Small intestine (tissue), 7 donors: Measurements from ENCODE around the gene SYTL5. TPM values are rescaled to one million over a fixed set of nuclear protein-coding genes. Genes with fewer than 3 reads are reported as not detected.

ENCODE experiments used
- DNase-seq, 2 donors: peaks; one replicate each; pipeline versions ENCODE4 v3.0.0 to v3.0.0-alpha.2; 2013
- FAIRE-seq: peaks from 2 replicates; lab custom pipeline; 2012; peaks lifted over from hg19 to GRCh38; lab: Jason Lieb, UNC
- H3K27ac ChIP-seq, 3 donors: one replicate each; pipeline ENCODE4 v1.5.1; 2013; ENCODE audit warnings: low read length in 2 of 3, mild to moderate bottlenecking in 2 of 3, control low read depth in 1 of 3, inconsistent platforms in 1 of 3, low read depth in 1 of 3, moderate library complexity in 1 of 3
- H3K27me3 ChIP-seq, 3 donors: one replicate each; pipeline ENCODE4 v1.6.1; 2013; ENCODE audit warnings: low read length in 3 of 3, inconsistent platforms in 1 of 3; ENCODE audit not compliant: control insufficient read depth in 3 of 3, insufficient read depth in 3 of 3
- H3K36me3 ChIP-seq, 3 donors: one replicate each; pipeline ENCODE4 v1.6.1; 2013; ENCODE audit warnings: low read length in 3 of 3, inconsistent platforms in 1 of 3, low read depth in 1 of 3, mild to moderate bottlenecking in 1 of 3, moderate library complexity in 1 of 3; ENCODE audit not compliant: control insufficient read depth in 3 of 3, insufficient read depth in 2 of 3
- H3K4me1 ChIP-seq, 3 donors: one replicate each; pipeline ENCODE4 v1.6.1; 2013; ENCODE audit warnings: low read length in 2 of 3, inconsistent platforms in 1 of 3, low read depth in 1 of 3, mild to moderate bottlenecking in 1 of 3, moderate library complexity in 1 of 3; ENCODE audit not compliant: control insufficient read depth in 3 of 3, insufficient read depth in 2 of 3
- H3K4me3 ChIP-seq, 3 donors: one replicate each; pipeline ENCODE4 v1.5.1; 2013; ENCODE audit warnings: low read length in 3 of 3, control low read depth in 1 of 3, inconsistent platforms in 1 of 3, low read depth in 1 of 3, mild to moderate bottlenecking in 1 of 3, moderate library complexity in 1 of 3
- H3K9me3 ChIP-seq, 2 donors: one replicate each; pipeline ENCODE4 v1.6.1; 2013; ENCODE audit warnings: low read depth in 1 of 2, low read length in 1 of 2; ENCODE audit not compliant: control insufficient read depth in 2 of 2, insufficient read depth in 1 of 2
- WGBS, 3 donors: extraction: QIAGEN DNeasy Blood & Tissue Kit; methylation state at CpG; one replicate each; pipeline ENCODE4 v1.1.7; 2013; 5-methylcytosine and 5-hydroxymethylcytosine counted together
- polyA plus RNA-seq, 4 donors: library from polyadenylated mRNA; stranded (reverse) in 3 of 4; unstranded in 1 of 4; fragments of 200-250 nt in 3 of 4; fragments of 120-200 nt in 1 of 4; gene quantifications; one replicate each; pipeline versions ENCODE4 v1.2.1 to v1.2.3, GENCODE V29; 2013
- donor health status: healthy with polysubstance abuse.
- donor health status: control.
- donor health status: control.
- donor health status: Bipolar disorder and iron deficiency.
- donor health status: healthy.

Gene SYTL5
- polyA plus RNA-seq, 4 donors, result 0.76 to 4.9 (median 3.5) TPM

DNA sequence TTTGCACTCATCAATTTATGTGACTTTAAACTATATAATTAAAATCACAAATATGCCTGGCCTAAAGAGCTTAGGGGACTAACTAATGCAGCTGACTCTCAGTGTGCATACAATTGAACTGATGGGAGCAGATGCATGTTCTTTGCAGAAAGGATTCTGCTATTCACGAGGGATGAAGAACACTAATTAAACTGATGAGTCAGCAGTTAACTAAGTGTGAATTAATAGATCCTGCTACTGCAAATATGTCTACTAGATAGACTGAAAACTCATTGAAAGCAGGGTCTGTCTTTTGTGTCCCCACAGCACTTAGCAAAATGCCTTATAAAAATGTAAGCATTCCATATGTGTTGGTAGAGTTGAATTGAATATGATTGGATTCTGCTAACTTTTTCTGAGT lies 110.4 kb downstream of the SYTL5 start:
- H3K36me3 ChIP-seq, result no peaks in the 10 kb centered on the region
- 56 to 76% (median 61%) methylated on average over 1 of the region's 1 CpG for WGBS, 3 donors
- no peak overlapping the region for H3K4me3 ChIP-seq
- no peaks in the 10 kb centered on the region for H3K4me1 ChIP-seq
- no peak for FAIRE-seq
- no peak overlapping the region for H3K27ac ChIP-seq
- DNase-seq, result no peak
- no peaks in the 10 kb centered on the region for H3K27me3 ChIP-seq
- H3K9me3 ChIP-seq, result no peaks in the 10 kb centered on the region

DNA sequence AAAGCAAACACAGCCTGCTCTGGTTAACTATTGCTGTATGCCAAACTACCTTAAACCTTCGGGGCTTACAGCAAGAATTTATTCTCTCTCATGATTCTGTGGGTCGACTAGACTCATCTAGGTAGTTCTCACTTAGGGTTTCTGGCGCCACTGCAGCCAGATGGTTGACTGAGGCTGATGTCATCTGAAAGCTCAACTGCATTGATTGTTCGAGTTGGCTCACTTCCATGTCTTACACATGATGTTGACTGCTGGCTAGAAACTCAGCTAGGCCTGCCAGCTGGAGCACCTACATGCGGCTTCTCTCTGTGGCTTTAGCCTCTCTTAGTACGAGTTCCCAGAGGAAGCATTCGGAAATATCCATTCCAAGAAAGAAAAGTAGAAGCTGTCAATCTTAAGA lies 111.1 kb downstream of the SYTL5 start:
- WGBS, 3 donors, result 68 to 79% (median 76%) methylated on average over 7 of the region's 7 CpGs

DNA sequence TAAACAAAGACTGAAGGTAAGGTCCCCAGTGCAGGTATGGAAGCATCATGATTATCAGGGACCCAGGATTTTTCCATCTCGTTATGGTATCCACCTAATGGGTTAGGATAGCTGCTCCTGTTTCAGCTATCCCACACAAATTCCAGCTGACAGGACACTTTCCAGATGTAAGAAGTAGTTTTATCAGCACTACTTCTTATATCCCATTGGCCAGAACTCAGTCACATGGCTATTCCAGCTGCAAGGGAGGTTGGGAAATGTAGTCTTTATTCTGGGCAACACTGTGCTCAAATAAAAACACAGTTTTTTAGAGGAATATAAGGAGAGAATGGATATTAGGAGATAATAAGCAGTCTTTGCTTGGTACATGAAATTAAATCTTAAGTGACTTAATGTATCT lies 117.6 kb downstream of the SYTL5 start:
- H3K4me1 ChIP-seq, result no peaks in the 10 kb centered on the region
- no peak for FAIRE-seq
- no peaks in the 10 kb centered on the region for H3K36me3 ChIP-seq
- DNase-seq, result no peak
- no peak overlapping the region for H3K27ac ChIP-seq
- no peaks in the 10 kb centered on the region for H3K27me3 ChIP-seq
- H3K4me3 ChIP-seq, result no peak overlapping the region
- no peaks in the 10 kb centered on the region for H3K9me3 ChIP-seq
- 60 to 68% (median 68%) methylated on average over 1 of the region's 1 CpG for WGBS, 3 donors

More for the DNA sequence above, 111.1 kb downstream of the SYTL5 start:
- Histone ChIP-seq H3K4me3 (no peak overlapping the region), H3K9me3 (no peaks in the 10 kb centered on the region), H3K36me3 (no peaks in the 10 kb centered on the region), H3K4me1 (no peaks in the 10 kb centered on the region), H3K27ac (no peak overlapping the region), H3K27me3 (no peaks in the 10 kb centered on the region)
- DNase-seq, result peak in 1 of 2 donors; percentile 14
- no peak for FAIRE-seq

DNA sequence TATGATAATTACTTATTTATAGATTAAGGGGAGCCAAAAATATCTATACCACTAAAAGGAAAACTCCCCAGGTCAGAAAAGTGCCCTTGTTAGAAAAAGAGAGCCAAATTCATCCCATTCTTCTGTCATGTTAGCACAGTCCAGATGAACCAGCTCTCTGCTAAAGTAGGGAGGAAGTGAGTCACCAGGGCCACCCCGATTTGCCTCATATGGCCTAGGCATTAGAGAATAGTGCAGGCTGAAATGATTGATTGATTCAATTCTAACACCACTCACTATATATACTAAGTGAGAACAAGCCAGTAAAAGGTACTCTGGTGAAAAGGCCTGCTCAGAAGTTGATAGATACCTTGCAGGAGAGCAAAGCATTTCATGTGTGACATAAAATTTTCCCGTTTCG lies 119.8 kb downstream of the SYTL5 start:
- Histone ChIP-seq H3K4me3 (no peak overlapping the region), H3K27me3 (no peaks in the 10 kb centered on the region), H3K9me3 (no peaks in the 10 kb centered on the region), H3K36me3 (no peaks in the 10 kb centered on the region), H3K27ac (no peak overlapping the region), H3K4me1 (no peaks in the 10 kb centered on the region)
- WGBS, 3 donors, result 72 to 93% (median 79%) methylated on average over 3 of the region's 3 CpGs
- DNase-seq, result no peak
- FAIRE-seq, result no peak

DNA sequence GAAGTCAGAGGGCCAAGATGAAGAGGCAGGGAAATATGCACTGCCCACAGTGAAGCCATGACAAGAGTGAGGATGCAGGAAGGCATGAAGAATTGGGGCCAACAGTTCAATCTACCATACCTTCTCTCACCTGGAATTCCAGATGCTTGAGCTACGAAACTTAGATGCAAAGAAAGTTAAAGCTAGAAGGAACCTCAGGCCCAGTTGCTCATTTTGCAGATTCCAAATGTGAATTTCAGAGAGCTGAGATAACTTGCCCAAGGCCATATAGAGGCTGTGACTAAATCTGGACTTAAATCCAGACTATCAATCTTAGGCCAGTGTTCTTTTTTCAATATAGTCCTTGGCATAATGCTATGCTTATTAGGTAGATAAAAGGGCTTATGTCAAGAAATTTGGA lies 121.6 kb downstream of the SYTL5 start:
- Histone ChIP-seq H3K4me1 (no peaks in the 10 kb centered on the region), H3K4me3 (no peak overlapping the region), H3K27ac (no peak overlapping the region), H3K27me3 (no peaks in the 10 kb centered on the region), H3K36me3 (no peaks in the 10 kb centered on the region), H3K9me3 (no peaks in the 10 kb centered on the region)
- 52 to 92% (median 86%) methylated on average over 1 of the region's 1 CpG for whole genome bisulfite sequencing, 3 donors
- FAIRE-seq (no peak), DNase-seq (no peak)

DNA sequence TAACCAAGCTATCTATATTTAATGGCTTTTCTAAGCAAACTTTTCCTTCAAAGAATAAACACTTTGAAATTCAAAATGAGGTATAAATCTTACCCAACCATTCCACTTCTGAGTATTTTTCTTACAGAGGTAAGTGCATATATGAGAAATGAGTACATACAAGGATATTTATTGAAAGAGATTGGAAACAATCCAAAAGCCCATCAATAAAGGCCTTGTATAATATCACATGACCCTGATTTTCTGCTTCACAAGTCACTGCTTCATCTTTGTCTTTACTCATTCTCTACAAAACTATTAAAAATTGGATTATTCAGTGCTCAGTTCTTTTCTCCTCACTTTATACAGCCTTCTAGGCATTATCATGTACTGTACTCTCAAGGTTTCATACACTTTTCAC lies 123.0 kb downstream of the SYTL5 start:
- H3K9me3 ChIP-seq, result no peaks in the 10 kb centered on the region
- FAIRE-seq (no peak), DNase-seq (no peak)
- H3K4me1 ChIP-seq, result no peaks in the 10 kb centered on the region
- no peak overlapping the region for H3K27ac ChIP-seq
- H3K27me3 ChIP-seq, result no peaks in the 10 kb centered on the region
- no peaks in the 10 kb centered on the region for H3K36me3 ChIP-seq
- H3K4me3 ChIP-seq, result no peak overlapping the region

DNA sequence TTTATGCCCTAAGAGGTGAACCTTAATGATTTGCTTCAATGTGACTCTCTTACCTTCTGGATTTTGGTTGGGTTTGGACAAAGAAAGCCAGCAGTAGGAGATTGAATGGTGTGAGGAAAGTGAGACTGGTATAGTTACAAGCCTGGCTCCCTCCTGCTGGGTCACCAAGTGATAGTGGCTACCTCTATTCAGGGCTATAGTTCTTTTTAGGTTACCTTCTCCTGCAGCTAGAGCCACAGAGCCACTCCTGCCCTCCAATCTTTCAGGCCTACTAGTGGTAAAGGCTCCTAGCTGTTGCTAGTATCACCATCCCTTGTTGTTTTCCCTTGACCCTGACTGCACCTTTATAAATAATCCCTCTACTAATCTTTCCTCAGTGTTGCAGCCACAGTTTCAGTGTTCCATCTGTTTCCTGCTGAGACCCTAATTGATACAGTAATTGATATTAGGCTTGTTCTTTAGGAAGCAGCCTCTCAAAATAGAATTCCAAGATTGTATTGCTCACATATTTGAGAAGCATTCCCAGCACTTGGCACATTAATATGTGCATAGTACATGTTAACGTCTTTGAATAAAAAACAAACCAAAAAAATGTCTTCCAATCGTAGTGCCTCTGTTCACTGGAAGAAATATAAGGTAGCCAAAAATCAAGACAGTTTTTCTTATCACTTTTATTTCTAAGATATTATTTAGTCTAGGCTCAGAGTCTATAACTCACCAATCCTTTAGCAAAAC lies 132.0 kb downstream of the SYTL5 start:
- no peaks in the 10 kb centered on the region for H3K36me3 ChIP-seq
- no peak for FAIRE-seq
- WGBS, 3 donors, result 63 to 81% (median 78%) methylated on average over 2 of the region's 2 CpGs
- DNase-seq, result no peak
- no peaks in the 10 kb centered on the region for H3K4me1 ChIP-seq
- H3K27ac ChIP-seq, result no peak overlapping the region
- H3K27me3 ChIP-seq, result no peaks in the 10 kb centered on the region
- no peaks in the 10 kb centered on the region for H3K9me3 ChIP-seq
- H3K4me3 ChIP-seq, result no peak overlapping the region

DNA sequence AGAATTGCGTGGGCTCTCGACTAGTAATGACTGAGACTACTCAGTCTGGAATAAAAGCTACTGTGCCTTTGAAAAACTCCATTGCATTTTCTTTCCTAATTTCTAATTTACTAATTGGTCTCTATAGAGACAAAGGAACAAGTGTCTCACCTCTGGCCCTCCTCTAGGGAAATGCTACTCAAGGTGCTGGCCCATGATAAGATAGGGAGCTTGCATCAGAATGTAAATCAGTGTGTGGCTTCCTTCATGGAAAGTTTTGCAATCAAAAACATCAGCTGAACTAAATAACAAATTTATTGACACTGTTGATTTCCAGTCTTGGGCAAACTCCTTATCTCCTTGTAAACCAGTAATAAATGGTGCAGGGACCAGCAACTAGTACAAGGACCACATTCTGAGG lies 132.5 kb downstream of the SYTL5 start:
- DNase-seq (peak in 1 of 2 donors; percentile 8), FAIRE-seq (no peak)
- no peak overlapping the region for H3K4me3 ChIP-seq
- no peak overlapping the region for H3K27ac ChIP-seq
- 85 to 96% (median 91%) methylated on average over 2 of the region's 2 CpGs for whole genome bisulfite sequencing, 3 donors
- no peaks in the 10 kb centered on the region for H3K36me3 ChIP-seq
- no peaks in the 10 kb centered on the region for H3K4me1 ChIP-seq
- H3K9me3 ChIP-seq, result no peaks in the 10 kb centered on the region
- H3K27me3 ChIP-seq, result no peaks in the 10 kb centered on the region

DNA sequence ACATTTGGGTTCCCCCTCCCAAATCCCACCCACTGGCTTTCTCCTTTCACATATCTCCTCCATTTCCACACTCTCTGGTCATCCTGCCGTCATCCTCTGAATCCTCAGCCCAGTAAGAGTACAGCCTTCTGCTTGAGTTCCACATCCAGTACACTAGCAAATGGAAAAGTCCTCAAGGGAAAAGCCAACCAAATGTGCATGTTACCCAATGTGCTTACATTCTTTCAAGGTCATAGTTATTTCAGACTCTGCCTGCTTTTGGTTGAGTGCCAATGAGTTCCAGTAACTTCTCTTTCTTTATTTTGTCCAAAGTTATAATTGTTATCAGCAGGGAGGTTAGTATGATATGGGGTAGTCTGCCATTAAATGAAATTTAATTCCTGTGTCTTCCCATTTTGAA lies 136.3 kb downstream of the SYTL5 start:
- H3K4me3 ChIP-seq, result no peak overlapping the region
- H3K36me3 ChIP-seq, result no peaks in the 10 kb centered on the region
- H3K27ac ChIP-seq, result no peak overlapping the region
- DNase-seq (no peak), FAIRE-seq (no peak)
- no peaks in the 10 kb centered on the region for H3K4me1 ChIP-seq
- no peaks in the 10 kb centered on the region for H3K27me3 ChIP-seq
- WGBS, 3 donors, result 42 to 76% (median 64%) methylated on average over 1 of the region's 1 CpG
- no peaks in the 10 kb centered on the region for H3K9me3 ChIP-seq
